HG03439 (cell line): ENCODE results near the gene TRPC3.
A peak's percentile ranks its signal among the peaks of the same experiment; 100 is the strongest.

Experiments used
- ATAC-seq: cut with Tn5 transposase; IDR thresholded peaks from one replicate; pipeline ENCODE4 v1.9.1; 2021; ENCODE audit warnings: mild to moderate bottlenecking, moderate library complexity; ENCODE audit not compliant: unreplicated experiment

Gene TRPC3

DNA sequence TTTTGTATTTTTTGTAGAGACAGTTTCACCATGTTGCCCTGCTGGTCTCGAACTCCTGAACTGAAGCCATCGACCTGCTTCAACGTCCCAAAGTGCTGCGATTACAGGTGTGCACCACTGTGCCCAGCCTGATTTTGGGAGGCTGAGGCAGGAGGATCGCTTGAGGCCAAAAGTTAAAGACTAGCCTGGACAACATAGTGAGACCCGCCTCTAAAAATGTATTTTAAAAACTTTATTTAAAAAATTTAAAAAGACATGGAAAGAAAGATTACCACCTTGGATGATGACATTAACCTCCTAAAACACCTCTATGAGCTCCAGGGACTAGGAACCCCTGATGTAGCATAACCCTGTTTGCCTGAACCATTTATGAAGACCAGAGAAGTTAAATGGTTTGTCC lies 75.8 kb downstream of the TRPC3 start:
- no peak for ATAC-seq

DNA sequence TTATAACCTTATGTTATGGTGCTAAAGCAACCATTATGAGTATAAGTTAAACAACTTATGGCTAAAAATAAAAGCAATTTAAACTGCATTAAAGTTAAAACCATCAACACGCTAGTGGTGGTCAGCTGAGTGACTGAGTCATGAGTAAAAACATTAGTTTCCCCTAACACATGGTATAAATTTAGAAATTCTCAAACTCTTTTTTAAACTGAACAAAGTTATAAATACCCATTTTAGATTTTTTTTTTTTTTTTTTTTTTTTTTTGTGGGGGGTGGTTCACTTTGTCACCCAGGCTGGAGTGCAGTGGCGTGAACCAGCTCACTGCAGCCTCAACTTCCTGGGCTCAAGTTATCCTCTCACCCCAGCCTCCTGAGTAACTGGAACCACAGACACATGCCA lies 76.2 kb downstream of the TRPC3 start:
- no peak for ATAC-seq

GRCh38 chr4:121873604-121874003 lies 78.3 kb downstream of the TRPC3 start:
- ATAC-seq, result no peak

- ATAC-seq, result peak; percentile 99
These were observed 81.7 kb downstream of the TRPC3 start, which contains the start of gene BBS7 for GRCh38 chr4:121869841-121870822. Gene BBS7, minus strand, starts transcription at chr4:121870474. Its CDS starts 161 bp downstream, at chr4:121870313.

GRCh38 chr4:121863799-121864198 lies 88.1 kb downstream of the TRPC3 start:
- no peak for ATAC-seq

- no peak for ATAC-seq
These were observed 90.4 kb downstream of the TRPC3 start for GRCh38 chr4:121861426-121861825.

DNA sequence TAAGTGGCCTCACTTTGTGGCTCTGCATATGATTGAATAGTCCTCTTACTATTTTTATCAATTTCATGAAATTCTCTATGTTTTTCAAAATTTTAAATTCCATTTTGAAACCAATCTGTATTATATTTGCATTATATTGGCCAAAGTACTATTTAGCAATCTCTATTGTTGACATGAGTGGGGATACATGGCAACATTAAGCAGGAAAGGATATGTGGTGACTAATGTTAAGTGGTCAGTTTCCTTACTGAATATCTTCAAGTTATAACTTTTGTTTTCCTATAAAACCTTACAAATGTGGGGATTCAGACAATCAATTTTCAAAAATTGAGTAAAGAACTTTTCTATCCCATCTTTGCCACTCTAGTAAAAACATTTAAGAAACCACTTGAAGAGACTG lies 91.7 kb downstream of the TRPC3 start:
- no peak for ATAC-seq

DNA sequence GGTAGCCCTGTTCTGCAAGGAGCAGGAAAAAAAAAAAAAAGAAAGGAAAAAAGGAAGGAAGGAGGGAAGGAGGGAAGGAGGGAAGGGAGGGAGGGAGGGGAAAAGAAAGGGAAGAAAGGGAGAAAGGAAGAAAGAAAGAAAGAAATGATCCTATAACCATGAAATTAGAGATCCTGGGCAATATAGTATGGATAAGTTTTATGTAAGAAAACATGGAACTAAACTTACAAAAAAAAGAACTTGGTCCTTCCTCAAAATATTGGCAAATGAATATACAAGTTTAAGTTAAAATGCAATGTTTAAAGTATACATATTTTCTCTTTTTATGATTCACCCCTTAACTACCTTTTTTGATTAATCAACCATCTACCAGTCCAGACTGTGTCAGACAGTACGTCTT lies 100.5 kb downstream of the TRPC3 start:
- ATAC-seq, result no peak

- ATAC-seq, result no peak
These were observed 105.2 kb downstream of the TRPC3 start for GRCh38 chr4:121846662-121847061.

GRCh38 chr4:121842862-121843261 lies 109.0 kb downstream of the TRPC3 start:
- ATAC-seq, result no peak

DNA sequence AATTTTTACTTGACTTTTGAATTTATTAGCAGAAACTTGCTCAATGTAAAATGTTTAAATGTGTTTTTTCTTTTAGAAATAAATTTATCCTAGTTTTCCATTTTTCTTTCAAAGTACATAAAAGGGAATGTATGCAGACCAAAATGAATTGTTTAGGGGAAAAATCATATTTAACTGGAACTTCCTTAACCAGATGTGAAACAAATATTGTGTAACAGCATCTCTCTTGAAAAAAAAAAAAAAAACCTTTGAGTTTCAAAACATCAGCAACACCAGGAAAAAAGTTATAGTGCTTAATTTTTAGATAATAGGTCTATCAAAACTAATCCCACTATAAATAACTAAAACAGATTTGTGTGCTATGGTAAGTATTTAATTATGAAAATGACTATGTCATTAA lies 113.7 kb downstream of the TRPC3 start:
- no peak for ATAC-seq

DNA sequence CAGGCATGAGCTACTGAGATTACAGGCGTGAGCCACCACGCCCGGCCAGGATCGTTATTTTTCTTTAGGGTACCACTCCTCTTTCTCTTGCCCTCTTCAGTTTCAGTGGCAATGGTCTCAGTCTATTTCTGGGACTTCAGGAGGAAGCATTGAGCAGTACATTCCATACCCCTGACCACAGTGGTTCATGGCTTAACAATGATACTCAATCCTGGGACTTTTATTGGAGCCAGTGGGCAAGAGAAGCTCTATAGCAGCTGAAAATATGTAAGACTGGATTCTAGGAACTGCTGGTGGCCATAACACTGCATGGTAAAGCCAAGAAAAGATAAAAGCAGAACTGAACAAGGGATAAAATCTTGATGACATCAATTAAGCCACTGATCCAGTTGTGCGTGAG lies 122.3 kb downstream of the TRPC3 start:
- no peak for ATAC-seq
